GM12865 (cell line): ENCODE measurements around the gene GSDMA.
A peak's percentile ranks its signal among the peaks of the same experiment; 100 is the strongest.

Experiments
- DNase-seq: peaks from one replicate; pipeline ENCODE4 v3.0.0; 2010; ENCODE audit warnings: low read depth
- H3K4me3 ChIP-seq: 2 replicates; pipeline ENCODE4 v1.5.1; 2011; ENCODE audit warnings: mild to moderate bottlenecking, low read depth, low read length, control low read depth
- TF ChIP-seq, protein P1 (sequence below): IDR thresholded peaks from 2 replicates; pipeline ENCODE4 v1.5.1; 2011; ENCODE audit warnings: low read length, control low read depth, low read depth, inconsistent platforms; ENCODE audit not compliant: insufficient read depth; ENCODE audit errors: missing control alignments

The GSDMA gene

GRCh38 chr17:39929646-39930407, 33.0 kb upstream of the GSDMA start:
- TF ChIP-seq, protein P1, sequence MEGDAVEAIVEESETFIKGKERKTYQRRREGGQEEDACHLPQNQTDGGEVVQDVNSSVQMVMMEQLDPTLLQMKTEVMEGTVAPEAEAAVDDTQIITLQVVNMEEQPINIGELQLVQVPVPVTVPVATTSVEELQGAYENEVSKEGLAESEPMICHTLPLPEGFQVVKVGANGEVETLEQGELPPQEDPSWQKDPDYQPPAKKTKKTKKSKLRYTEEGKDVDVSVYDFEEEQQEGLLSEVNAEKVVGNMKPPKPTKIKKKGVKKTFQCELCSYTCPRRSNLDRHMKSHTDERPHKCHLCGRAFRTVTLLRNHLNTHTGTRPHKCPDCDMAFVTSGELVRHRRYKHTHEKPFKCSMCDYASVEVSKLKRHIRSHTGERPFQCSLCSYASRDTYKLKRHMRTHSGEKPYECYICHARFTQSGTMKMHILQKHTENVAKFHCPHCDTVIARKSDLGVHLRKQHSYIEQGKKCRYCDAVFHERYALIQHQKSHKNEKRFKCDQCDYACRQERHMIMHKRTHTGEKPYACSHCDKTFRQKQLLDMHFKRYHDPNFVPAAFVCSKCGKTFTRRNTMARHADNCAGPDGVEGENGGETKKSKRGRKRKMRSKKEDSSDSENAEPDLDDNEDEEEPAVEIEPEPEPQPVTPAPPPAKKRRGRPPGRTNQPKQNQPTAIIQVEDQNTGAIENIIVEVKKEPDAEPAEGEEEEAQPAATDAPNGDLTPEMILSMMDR: no peak
- DNase-seq: no peak
- no peak overlapping the region for H3K4me3 ChIP-seq

DNA sequence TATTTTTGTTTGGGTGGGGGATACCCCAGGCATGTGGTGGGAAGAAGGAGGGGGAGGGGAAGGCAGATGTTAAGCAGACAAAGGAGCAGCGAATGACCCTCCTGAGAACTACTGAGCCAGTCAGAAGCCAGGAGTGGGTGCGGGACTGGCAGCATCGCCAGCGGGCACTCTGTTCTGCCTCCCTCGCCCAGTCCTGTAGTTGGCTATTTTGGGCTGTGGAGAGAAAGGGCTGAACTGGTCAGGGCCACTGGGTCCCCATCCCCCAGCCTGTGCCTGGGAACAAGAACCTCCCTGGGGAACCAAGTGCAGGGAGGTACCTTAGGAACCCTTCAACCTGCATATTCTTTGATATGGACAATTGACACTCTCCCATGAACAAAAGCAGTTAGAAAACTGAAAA, 28.9 kb upstream of the GSDMA start:
- no peak for DNase-seq
- TF ChIP-seq, protein P1: no peak
- no peak overlapping the region for H3K4me3 ChIP-seq

DNA sequence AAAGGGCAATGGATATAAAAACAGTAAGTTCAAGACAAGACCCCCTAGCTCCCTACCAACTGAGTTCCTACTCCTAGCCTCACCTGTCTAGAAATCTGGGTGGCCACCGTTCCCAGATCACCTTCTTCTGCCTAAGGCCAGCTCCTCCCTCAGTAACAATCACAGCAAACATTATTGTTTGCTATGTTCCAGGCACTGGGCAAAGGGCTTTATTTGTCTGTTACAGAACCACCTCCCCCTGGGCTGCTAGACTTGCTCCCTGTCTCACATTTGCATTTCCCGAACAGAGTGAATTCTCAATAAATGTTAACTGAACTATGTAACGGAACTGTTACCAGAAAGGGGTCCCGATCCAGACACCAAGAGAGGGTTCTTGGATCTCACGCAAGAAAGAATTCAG, 28.5 kb upstream of the GSDMA start:
- no peak for DNase-seq
- H3K4me3 ChIP-seq: no peak overlapping the region
- TF ChIP-seq, protein P1: no peak

- DNase-seq: no peak
- TF ChIP-seq, protein P1: no peak
- H3K4me3 ChIP-seq: no peak overlapping the region
Measured at GRCh38 chr17:39935909-39936308, 26.9 kb upstream of the GSDMA start.

DNA sequence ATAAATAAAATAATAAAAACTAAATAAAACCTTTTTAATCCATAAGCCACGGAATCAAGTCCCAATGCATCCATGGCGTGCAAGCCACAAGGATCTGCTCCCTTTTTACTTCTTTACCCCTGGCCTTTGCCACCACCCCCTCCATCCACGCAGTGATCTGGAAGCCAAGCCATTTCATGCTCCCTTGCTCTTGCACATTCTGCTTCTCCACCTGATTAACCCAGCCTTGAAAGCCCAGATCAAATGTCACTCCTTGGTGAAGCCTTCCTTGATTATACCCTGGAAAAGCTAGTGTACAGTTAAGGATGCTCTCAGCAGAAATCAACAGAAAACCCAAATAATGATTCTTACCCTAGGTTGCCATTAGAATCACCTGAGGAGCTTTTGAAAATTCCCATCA, 25.4 kb upstream of the GSDMA start:
- DNase-seq: no peak
- H3K4me3 ChIP-seq: no peak overlapping the region
- TF ChIP-seq, protein P1: no peak

- peak; percentile 77 for DNase-seq
- H3K4me3 ChIP-seq: no peak overlapping the region
- TF ChIP-seq, protein P1: no peak
Measured at GRCh38 chr17:39938140-39938869, 24.5 kb upstream of the GSDMA start.

GRCh38 chr17:39939106-39939505, 23.7 kb upstream of the GSDMA start:
- no peak for DNase-seq
- TF ChIP-seq, protein P1: no peak
- no peak overlapping the region for H3K4me3 ChIP-seq
